Activated naive CD4-positive, alpha-beta T cell treated with Interleukin-2 at 50 U/mL for 16 hours (primary cell): ENCODE data around the gene PLCH2.

Source experiments
- DNase-seq: peaks from one replicate; pipeline ENCODE4 v3.0.0-alpha.2; 2020

PLCH2 gene

GRCh38 chr1:2502210-2502609 is 26.1 kb downstream of the PLCH2 start:
- DNase-seq: no peak

GRCh38 chr1:2502661-2503553 is 26.8 kb downstream of the PLCH2 start:
- no peak for DNase-seq

- DNase-seq: no peak
These were observed 27.6 kb downstream of the PLCH2 start for GRCh38 chr1:2503554-2504224.

- no peak for DNase-seq
These were observed 28.3 kb downstream of the PLCH2 start for GRCh38 chr1:2504225-2504948.

DNA sequence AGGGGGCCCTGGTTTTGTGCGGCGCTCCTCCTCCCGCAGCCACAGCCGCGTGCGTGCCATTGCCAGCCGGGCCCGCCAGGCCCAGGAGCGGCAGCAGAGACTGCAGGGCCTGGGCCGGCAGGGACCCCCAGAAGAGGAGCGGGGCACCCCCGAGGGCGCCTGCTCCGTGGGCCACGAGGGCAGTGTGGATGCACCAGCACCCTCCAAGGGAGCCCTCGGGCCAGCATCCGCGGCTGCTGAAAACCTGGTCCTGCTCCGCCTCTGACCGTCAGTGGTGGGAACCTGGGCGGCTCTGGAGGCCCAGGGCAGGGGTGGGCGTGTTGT is 28.8 kb downstream of the PLCH2 start:
- no peak for DNase-seq

DNA sequence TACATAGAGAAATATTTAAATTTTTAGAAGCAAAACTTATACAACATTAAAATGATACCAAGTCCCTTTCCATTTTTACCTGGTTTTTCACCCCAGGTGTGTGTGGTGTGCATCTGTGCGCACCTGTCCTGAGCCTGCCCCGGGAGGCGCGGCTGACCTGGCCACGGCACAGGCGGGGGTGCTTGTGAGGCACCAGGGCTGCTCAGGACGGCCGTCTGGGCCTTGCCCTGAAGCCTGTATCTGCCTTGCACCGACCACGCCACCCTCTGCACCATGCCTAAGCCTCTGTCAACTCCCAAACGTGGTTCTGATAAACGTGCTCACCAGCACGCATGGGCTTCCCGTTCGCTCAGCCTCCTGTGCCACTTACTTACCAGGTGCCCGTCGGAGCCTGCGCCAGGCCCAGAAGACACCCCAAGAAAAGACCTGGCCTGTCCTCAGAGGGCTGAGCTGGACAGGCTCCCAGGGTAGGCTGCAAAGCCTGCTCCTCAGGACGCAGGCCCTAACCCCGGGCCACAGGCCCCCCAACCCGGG is 29.4 kb downstream of the PLCH2 start:
- DNase-seq: no peak

DNA sequence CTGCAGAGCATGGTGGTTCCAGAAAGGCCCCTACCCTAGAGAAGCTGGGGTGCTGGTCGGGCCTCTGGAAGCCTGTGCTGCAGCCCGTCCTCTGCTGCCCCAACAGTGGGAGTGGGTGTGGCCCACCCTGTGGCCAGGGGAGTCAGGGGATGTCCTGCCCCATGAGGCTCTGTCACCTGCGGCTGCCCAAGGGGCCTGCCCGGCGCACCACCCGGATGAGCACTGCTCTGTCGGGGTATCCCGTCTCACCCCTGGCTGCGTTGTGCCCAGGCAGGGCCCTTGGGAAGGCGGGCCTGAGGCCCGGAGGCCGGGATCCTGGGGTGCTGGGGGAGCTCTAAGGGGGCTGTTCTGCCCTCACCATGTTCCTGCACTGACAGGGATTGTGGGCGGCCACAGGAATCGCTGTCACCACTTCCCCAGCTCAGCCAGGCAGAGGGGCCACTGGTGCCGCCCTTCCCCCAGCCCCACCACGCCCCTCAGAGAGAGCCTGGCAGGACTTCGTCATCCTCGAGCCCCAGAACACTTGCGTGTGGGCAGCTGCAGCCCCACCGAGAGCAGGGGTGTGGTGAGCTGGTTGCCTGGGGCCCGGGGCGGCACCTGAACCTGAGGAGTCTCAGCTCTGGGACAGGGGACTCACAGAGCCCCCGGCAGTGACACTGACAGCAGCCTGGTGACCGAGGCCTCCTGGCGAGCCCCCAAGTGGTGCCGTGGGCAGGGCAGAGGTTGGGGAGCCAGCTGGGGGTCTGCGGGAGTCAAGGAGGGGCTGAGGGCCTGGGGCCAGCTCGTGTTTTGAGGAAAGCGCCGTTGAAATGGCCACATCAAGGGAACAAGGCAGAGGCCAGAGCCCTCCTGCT is 30.1 kb downstream of the PLCH2 start:
- DNase-seq: no peak

DNA sequence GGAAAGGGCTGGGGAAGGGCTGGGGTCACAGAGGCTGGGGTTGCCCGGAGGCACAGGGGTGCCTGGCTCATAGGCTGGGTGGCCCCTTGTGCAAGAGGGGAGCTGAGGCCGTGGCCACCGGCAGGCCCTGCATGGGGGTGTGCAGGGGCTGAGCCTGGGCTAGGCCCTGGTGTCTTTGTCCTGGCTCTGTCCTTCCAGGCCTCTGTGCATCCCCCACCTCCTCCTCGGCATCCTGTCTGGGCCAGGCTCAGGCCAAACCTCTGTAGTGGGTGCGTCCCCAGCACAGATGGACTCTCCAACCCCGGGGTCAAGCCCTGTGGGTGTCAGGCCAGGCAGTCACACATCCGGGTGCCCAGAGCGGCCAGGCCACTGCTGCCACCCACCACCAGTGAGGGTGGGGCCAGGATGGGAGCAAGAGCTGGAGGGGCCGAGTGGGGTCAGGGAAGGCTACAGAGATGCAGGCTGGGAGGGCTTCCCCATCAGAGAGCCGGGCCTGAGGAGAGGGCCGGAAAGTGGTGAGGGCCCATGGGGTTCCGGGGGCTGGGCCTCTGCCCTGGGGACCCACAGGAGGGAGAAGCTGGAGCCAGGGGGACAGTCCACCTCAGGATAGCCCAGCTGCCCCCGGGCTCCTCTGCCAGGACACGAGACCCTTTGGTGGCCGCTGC is 30.9 kb downstream of the PLCH2 start:
- DNase-seq: no peak

DNA sequence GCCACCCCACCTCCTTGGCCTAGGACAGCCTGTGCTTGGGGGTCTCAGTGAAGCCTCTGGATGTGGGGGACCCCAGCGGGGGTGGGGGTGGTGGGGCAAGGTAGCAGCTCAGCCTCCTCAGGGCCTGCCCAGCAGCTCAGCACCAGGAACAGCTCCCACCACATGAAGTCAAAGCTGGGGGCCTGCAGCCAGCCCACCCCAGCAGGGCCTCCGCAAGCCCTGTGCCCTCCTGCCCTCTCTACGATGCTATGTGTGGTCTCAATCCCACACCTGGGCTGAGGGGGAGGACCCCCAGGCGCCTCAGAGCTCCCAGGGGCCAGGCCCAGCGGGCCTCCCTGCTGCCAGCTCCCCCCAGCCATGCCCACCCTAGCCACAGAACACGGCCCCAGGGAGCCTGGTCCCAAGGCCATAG is 31.7 kb downstream of the PLCH2 start:
- no peak for DNase-seq

DNA sequence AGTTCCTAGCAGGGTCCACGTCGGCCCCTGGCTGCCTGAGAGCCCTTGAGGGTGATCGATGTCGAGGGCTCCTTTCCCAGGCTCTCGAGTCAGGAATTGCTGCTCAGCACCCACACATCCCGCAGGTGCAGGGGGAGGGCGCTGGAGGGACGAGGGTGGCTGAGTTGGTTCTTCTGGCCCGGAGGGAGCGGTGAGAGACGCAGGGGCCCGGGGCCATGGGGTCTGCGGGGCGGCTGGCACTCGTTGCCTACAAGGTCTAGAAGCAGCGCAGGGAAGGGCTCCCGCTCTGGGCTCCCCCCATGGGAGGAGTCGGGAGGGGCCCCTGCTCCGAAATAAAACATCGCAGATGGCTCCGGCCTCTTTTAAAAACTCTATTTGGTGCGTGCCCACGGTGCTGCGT is 32.1 kb downstream of the PLCH2 start:
- no peak for DNase-seq

GRCh38 chr1:2508751-2509150 is 32.7 kb downstream of the PLCH2 start:
- no peak for DNase-seq

DNA sequence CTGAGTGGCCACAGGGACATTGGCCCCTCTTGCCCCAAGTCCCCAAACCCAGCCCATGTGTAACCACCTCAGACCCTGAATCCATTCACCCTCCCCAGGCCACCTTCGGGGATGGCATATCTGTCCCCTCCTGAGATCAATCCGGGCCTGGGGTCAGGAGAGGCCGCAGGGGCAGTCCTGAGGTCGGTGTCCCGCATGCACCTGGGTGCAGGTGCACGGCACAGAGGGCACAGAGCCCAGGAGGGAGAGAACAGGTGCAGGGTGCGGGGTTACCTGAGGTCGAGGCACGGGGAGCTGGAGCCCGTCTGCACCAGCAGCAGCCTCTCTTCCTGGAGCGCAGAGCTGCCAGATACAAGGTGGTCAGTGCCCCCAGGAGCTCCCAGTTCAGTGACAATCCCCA is 33.5 kb downstream of the PLCH2 start:
- no peak for DNase-seq

DNA sequence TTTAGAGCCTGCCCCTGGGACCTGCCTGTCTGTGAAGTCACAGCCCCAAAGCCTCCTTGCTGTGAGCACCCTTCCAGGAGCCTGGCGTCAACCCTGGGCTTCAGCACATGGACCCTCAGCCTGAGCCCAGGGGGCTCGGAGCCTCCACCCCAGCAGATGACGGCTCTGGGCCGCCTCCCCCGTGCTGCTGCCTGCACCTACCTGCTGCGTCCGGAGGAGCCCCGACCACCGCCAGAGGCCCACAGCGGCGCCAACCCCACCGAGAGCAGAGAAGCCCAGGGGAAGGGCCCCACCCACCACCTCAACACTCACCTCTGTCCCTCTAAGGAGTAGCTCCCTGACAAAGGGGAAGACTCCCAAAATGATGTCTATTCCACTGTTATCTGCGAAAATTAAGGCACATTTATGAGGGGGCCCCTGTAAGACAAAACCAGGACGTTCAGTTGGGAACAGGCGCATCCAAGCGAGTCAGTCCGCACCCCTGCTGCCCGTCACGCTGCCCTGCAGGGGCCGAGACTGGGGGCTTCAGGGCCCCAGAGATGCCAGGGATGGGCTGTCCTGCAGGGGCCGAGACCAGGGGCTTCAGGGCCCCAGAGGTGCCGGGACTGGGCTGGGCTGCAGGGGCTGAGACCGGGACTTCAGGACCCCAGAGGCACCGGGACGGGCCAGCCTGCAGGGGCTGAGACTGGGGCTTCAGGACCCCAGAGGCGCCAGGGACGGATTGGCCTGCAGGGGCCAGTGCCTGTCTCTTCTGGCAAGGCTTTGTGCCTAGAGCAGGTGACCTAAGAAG is 34.5 kb downstream of the PLCH2 start:
- no peak for DNase-seq

DNA sequence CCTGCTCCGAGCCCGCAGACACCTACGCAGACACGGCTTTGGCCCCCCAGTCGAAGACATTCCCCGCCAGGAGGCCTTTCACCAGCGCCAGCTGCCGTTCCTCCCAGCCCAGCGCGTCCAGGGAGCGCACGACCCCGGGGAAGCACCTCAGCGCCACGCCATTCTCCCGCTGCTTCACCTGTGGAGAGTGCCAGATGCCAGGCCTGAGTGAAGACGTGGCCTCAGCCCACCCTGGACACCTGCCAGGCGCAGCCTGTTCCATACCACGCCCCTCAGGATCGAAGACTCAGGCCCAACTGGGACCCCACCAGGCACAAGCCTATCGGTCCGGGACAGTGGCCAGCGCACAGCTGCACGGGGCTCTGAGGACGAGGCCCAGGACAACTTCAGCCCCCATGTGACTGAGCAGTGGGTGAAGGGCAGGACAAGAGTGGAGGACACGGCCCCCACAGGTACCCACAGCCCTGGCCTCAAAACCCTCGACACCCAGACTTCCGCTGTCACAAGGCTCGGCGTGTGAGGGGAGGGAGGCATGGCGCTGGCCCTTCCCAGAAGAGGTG is 36.9 kb downstream of the PLCH2 start:
- no peak for DNase-seq

DNA sequence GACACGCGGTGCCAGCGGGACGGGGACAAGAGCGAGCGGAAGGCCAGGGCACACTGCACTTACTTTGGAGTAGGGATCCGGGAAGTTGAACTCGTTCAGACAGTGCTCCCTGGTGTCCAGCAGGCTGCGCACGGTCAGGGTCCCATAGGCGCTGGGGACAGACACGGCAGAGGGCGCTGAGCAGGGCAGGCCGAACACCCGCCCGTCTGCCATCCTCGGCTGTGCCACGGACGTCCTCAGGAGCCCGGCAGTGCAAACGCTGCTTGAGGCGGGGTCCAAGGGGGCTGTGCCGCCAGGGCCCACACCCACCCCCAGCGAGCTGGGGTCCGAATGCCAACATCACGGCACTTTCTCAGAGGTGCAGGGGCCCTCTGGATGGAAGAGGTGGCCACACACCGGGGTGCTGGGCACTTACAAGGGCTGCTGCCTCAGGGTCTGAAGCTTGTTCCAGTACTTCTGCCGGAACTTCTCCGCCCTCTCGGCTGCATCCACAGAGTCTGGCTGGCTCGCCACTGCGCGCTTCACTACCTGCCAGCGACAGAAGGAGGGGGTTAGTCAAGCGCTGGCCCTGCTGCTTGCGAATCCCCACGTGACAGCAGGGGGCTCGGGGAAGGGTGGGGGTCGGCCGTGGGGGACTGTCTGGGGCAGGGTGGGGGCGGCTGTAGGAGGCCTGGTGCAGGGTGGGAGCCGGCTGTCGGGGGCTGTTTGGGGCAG is 38.0 kb downstream of the PLCH2 start:
- no peak for DNase-seq

DNA sequence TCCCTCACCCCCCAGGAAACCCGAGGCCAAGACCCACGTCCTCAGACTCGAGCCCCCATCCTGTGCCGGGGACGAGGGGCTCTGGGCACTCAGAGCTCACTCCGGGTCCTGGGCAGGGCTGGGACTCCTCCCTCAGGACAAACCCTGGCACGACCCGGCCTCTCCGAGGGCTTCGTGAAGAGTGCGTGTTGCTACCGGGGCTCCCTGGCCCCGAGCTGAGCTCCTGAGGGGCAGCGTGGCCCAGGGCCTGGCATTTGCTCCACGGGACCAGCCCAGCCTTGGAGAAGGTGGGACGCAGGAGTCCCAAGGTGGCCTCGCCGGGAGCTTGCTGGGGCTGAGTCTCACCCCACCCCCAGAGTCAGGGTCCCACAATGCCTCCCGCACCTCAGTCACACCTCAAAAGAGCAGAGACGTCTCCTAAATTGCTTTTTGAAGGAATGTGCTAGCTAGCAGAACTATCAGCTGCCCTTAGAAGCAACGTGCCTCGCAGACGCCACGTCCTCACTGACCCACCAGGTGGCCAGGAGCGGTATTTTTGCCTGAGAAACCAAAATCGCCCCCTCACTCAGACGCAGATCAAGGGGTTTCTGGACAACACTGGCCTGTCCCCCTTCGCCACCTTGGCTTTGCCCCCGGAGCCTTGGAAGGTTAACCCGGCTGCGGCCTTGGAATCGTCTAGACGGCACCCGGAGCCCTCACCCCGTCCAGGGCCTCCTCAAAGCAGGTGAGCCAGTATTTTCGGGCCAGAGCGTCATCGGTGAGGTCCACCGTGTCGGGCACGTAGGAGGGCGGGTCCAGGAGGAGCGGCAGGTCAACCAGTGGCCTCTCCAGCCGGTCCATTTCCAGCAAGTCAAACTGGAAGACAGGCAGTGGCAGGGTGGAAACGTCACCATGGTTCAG is 39.0 kb downstream of the PLCH2 start:
- DNase-seq: no peak

GRCh38 chr1:2515763-2516080 is 39.6 kb downstream of the PLCH2 start:
- no peak for DNase-seq

- DNase-seq: no peak
These were observed 40.0 kb downstream of the PLCH2 start for GRCh38 chr1:2516124-2516523.

DNA sequence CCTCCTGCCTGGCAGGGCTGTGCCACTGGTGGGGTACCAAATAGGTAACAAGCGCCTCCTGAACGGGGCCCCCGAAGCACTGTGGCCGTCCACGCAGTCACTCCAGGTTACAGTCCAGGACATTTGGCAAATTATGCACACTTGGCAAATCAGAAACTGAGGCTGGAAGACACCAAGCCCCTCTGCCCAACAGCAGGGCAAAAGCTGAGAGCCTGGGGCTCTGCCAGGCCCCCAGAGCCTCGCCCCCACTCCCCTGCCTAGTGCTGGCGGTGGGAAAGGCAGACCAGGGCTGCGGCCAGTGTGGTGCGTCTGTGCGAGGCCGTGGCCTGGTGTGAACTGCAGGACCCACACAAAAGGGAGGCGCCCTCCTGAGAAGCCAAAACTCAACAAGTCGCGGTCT is 40.9 kb downstream of the PLCH2 start:
- no peak for DNase-seq
